Fibroblast of lung (primary cell): ENCODE results near the gene HSPA9. TPM values are rescaled to one million over a fixed set of nuclear protein-coding genes. Genes with fewer than 3 reads are reported as not detected.

Experiments
- DNase-seq, 2 donors: peaks; one replicate each; pipeline versions ENCODE4 v3.0.0 to v3.0.0-alpha.2; 2010; ENCODE audit warnings: low read depth in 2 of 2
- H2AFZ ChIP-seq: 2 replicates; pipeline ENCODE4 v1.5.1; 2012; ENCODE audit warnings: low read length, control low read depth, inconsistent platforms
- H3K27ac ChIP-seq: 2 replicates; pipeline ENCODE4 v1.5.1; 2011; ENCODE audit warnings: low read length, control low read depth; ENCODE audit not compliant: insufficient read depth
- H3K27me3 ChIP-seq: 2 replicates; pipeline ENCODE4 v1.5.1; 2011; ENCODE audit warnings: mild to moderate bottlenecking, low read length; ENCODE audit not compliant: control insufficient read depth, insufficient read depth
- H3K36me3 ChIP-seq: 2 replicates; pipeline ENCODE4 v1.5.1; 2011; ENCODE audit warnings: low read length; ENCODE audit not compliant: control insufficient read depth, insufficient read depth
- H3K4me1 ChIP-seq: 2 replicates; pipeline ENCODE4 v1.5.1; 2011; ENCODE audit warnings: low read length; ENCODE audit not compliant: control insufficient read depth, insufficient read depth; ENCODE audit errors: extremely low read depth
- H3K4me2 ChIP-seq: 2 replicates; pipeline ENCODE4 v1.5.1; 2011; ENCODE audit warnings: low read length, control low read depth; ENCODE audit not compliant: insufficient read depth; ENCODE audit errors: extremely low read depth
- H3K4me3 ChIP-seq, 4 experiments: fragments of 200-600 bp in 1 of 4; sonication (generic) in 1 of 4; replicated peaks in 1 of 4; 2 replicates each; pipeline ENCODE4 v1.5.1; 2011 to 2016; ENCODE audit warnings: low read length in 4 of 4, low read depth in 3 of 4, mild to moderate bottlenecking in 3 of 4, control low read depth in 2 of 4, inconsistent platforms in 1 of 4, mixed read lengths in 1 of 4; ENCODE audit not compliant: insufficient read depth in 1 of 4; ENCODE audit errors: control extremely low read depth in 1 of 4
- H3K79me2 ChIP-seq: 2 replicates; pipeline ENCODE4 v1.5.1; 2012; ENCODE audit warnings: mild to moderate bottlenecking, low read length, inconsistent platforms; ENCODE audit not compliant: control insufficient read depth, insufficient read depth
- H3K9ac ChIP-seq: 2 replicates; pipeline ENCODE4 v1.5.1; 2011; ENCODE audit warnings: mild to moderate bottlenecking, low read length, control low read depth; ENCODE audit not compliant: insufficient read depth
- H3K9me3 ChIP-seq: 2 replicates; pipeline ENCODE4 v1.5.1; 2012; ENCODE audit warnings: low read depth, low read length; ENCODE audit not compliant: control insufficient read depth, insufficient read depth
- H4K20me1 ChIP-seq: 2 replicates; pipeline ENCODE4 v1.5.1; 2011; ENCODE audit warnings: low read length; ENCODE audit not compliant: control insufficient read depth, insufficient read depth; ENCODE audit errors: extremely low read depth
- EZH2 ChIP-seq: IDR thresholded peaks from 2 replicates; pipeline ENCODE4 v1.5.1; 2012; ENCODE audit warnings: low read length, control low read depth, mild to moderate bottlenecking; ENCODE audit errors: missing control alignments
- polyA plus RNA-seq, 2 donors: library from polyadenylated mRNA; depleted of rRNA in 1 of 2; stranded (reverse) in 1 of 2; unstranded in 1 of 2; fragments of >200 nt; gene quantifications; 2 replicates each; pipeline ENCODE4 v1.2.1, GENCODE V29; 2011 to 2012; ENCODE audit warnings: missing spikeins in 1 of 2
- total RNA-seq: library from RNA; depleted of rRNA; stranded (reverse); fragments of >200 nt; gene quantifications from 2 replicates; pipeline ENCODE4 v1.2.1, GENCODE V29; 2014
- TF ChIP-seq, protein P1 (sequence below), 2 donors: IDR thresholded peaks in 1 of 2; conservative IDR thresholded peaks in 1 of 2; 1 replicate in 1 of 2; 2 replicates in 1 of 2; pipeline ENCODE4 v1.5.1; 2011 to 2012; ENCODE audit warnings: low read length in 2 of 2, control low read depth in 1 of 2, inconsistent platforms in 1 of 2, low read depth in 1 of 2, mild to moderate bottlenecking in 1 of 2

HSPA9 gene
- total and polyA plus RNA-seq, 2 donors (not counting 1 experiment from before 2014, with no cell fraction given), result 148 to 522 TPM

- H4K20me1 ChIP-seq, result no peaks in the 10 kb centered on the region
- peaks cover 46% of the 10 kb centered on the region for H3K79me2 ChIP-seq
- no peak overlapping the region for H3K9ac ChIP-seq
- TF ChIP-seq, protein P1, sequence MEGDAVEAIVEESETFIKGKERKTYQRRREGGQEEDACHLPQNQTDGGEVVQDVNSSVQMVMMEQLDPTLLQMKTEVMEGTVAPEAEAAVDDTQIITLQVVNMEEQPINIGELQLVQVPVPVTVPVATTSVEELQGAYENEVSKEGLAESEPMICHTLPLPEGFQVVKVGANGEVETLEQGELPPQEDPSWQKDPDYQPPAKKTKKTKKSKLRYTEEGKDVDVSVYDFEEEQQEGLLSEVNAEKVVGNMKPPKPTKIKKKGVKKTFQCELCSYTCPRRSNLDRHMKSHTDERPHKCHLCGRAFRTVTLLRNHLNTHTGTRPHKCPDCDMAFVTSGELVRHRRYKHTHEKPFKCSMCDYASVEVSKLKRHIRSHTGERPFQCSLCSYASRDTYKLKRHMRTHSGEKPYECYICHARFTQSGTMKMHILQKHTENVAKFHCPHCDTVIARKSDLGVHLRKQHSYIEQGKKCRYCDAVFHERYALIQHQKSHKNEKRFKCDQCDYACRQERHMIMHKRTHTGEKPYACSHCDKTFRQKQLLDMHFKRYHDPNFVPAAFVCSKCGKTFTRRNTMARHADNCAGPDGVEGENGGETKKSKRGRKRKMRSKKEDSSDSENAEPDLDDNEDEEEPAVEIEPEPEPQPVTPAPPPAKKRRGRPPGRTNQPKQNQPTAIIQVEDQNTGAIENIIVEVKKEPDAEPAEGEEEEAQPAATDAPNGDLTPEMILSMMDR (conservative IDR thresholded peaks at IDR 0.05 in 1 of 2, IDR thresholded peaks at IDR 0.05 in 1 of 2; ENCODE audit: low read depth in 1 of 2, low read length in 2 of 2), result no peak
- no peak for TF ChIP-seq EZH2
- no peaks in the 10 kb centered on the region for H3K27me3 ChIP-seq
- H3K4me1 ChIP-seq, result no peaks in the 10 kb centered on the region
- no peak for DNase-seq
- no peak overlapping the region for H3K27ac ChIP-seq
- peaks cover 28% of the 10 kb centered on the region for H3K36me3 ChIP-seq
- H2AFZ ChIP-seq, result no peak overlapping the region
- no peaks in the 10 kb centered on the region for H3K9me3 ChIP-seq
- H3K4me2 ChIP-seq, result no peak overlapping the region
- H3K4me3 ChIP-seq, result no peak overlapping the region
Observed at GRCh38 chr5:138565100-138565821, 9.9 kb downstream of the HSPA9 start.

DNA sequence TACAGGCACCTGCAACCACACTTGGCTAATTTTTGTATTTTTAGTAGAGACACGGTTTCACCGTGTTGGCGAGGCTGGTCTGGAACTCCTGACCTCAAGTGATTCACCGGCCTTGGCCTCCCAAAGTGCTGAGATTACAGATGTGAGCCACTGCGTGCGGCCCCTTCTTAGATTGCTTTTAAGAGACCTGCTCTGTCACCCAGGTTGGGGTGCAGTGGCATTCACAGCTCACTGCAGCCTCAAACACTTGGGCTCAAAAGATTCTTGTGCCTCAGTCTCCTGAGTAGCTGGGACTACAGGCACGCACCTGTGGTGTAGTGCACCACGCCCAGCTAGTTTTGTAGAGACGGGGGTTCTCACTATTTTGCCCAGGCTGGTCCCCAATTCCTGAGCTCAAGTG lies 11.0 kb downstream of the HSPA9 start:
- no peak for TF ChIP-seq EZH2
- TF ChIP-seq, protein P1 (conservative IDR thresholded peaks at IDR 0.05 in 1 of 2, IDR thresholded peaks at IDR 0.05 in 1 of 2; ENCODE audit: low read depth in 1 of 2, low read length in 2 of 2), result no peak
- Histone ChIP-seq H3K9me3 (no peaks in the 10 kb centered on the region), H3K27me3 (no peaks in the 10 kb centered on the region), H4K20me1 (no peaks in the 10 kb centered on the region), H3K4me3 (no peak overlapping the region), H3K36me3 (peaks cover 29% of the 10 kb centered on the region), H3K4me2 (no peak overlapping the region), H3K27ac (no peak overlapping the region), H3K9ac (no peak overlapping the region), H3K4me1 (no peaks in the 10 kb centered on the region), H3K79me2 (peaks cover 40% of the 10 kb centered on the region), H2AFZ (no peak overlapping the region)
- DNase-seq, result no peak

DNA sequence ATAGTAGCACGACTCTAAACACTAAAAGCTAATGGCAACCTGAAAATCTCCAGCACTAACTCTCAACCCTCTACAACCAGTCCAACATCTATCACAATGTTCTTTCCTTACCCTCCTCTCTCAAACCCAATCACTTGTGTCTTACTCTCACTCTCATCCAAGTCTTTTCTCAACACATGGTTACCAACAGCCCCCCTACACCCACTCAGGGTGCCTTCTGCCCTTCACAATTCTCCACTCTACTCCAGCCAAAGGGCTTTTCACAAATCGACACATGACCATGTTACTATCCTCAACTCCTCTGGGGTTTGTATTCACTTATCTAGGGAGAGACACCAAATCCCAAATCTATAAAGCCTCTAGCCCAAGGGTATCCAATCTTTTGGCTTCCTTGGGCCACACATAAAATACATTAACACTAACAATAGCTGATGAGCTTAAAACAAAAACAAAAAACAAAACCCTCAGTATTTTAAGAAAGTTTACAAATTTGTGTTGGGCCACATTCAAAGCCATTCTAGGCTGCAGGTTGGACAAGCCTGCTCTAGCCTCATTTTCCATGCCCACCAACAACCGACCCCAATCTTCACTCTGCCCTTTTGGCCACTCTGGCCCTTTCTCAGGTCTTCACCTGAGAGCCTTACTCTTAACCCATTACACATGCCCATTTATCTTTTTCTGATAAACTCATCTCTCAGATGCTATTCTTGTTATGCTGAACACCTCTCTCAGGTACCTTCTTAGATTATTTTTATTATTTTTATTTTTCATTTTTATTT lies 11.7 kb downstream of the HSPA9 start:
- Histone ChIP-seq H3K9ac (no peak overlapping the region), H3K4me1 (no peaks in the 10 kb centered on the region), H3K79me2 (peaks cover 40% of the 10 kb centered on the region), H3K4me2 (no peak overlapping the region), H4K20me1 (no peaks in the 10 kb centered on the region), H3K36me3 (peaks cover 31% of the 10 kb centered on the region), H3K27ac (no peak overlapping the region), H3K9me3 (no peaks in the 10 kb centered on the region), H3K4me3 (no peak overlapping the region), H3K27me3 (no peaks in the 10 kb centered on the region), H2AFZ (no peak overlapping the region)
- DNase-seq, result no peak
- no peak for TF ChIP-seq EZH2
- TF ChIP-seq, protein P1 (conservative IDR thresholded peaks at IDR 0.05 in 1 of 2, IDR thresholded peaks at IDR 0.05 in 1 of 2; ENCODE audit: low read depth in 1 of 2, low read length in 2 of 2), result no peak
